ENCODE results near the gene HSPBAP1.
"Not testable (repeated sequence)": the region's sequence is repeated elsewhere in the genome, so short reads cannot be mapped to it uniquely, and the experiment has no call there.

Gene HSPBAP1

DNA sequence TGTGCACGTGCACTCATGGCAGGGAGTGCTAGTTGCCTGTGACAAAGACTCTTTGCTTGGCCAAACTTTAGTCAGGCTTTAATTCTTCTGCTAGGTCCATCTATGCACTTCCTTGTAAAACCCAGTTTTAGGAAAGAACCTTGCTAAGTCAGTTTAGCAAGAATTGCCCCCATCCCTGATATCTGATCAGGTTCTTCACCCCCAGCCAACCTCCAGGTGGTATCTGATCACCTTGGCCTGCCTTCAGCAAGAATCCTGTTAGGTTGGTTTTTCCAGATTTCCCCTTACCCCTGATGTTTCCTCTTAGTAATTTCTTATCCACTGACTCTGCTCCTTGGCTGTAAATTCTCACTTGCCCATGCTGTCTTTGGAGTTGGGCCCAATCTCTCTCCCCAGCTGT, 8.4 kb downstream of the HSPBAP1 start:
- no peak for DNase-seq (ENCODE audit: low read depth in 3 of 3)

DNA sequence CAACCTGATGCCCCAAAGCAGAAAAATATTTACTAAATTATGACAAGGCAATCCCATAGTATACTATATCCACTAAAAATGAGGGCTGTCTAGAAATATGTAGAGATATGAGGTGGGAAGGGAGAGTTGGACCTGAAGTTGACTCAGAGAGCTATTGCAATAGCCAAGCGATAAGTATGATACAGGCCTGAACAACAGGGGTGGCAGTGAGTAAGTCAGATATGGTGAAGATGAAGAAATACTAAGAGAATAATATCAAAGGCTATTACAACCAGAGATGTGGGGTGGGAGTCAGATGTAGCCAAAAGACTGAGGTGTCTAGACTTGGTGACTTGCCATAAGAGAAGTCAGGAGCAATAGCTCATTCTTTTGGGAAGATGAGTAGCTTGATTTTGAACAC, 9.2 kb downstream of the HSPBAP1 start:
- no peak for DNase-seq (ENCODE audit: low read depth in 3 of 3)

DNA sequence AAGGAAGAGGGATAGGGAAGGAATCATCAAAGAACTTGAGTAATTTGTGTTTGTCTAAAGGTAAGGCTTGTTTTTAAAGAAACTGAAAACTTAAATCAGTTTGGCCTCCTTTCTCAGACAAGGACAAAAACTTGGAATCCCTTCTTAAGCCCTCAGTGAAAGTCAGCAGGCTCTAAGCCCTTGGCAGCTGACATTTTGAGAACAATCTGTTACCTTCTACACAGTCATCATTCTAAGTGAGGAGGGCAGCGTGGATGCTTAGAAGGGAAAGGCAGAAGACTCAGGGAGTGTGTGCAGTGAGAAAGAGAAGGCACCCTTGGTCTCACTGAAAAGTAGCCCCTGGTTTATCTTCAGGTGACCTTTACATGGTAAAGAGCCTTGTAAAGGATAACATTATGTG, 10.8 kb downstream of the HSPBAP1 start:
- DNase-seq (ENCODE audit: low read depth in 3 of 3) = no peak

DNA sequence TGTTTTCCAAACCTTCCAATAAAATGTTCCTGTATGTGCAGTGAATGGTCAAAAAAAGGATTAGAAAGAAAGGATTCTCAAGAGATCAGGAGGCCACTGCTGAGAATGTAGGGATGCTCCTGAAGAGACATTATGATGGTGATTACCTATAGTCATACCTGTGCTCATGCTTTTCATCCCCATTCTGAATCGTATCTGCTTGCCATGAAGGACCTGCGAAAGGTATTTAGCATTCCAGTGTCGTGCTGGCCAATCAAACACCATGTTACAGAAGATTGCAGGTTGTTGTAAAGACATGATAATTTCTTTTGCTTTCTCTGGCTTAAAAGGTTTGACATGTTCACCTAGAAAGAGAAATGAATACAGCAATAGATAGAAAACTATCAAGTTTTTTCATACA, 16.1 kb downstream of the HSPBAP1 start:
- DNase-seq (ENCODE audit: low read depth in 3 of 3) = no peak

DNA sequence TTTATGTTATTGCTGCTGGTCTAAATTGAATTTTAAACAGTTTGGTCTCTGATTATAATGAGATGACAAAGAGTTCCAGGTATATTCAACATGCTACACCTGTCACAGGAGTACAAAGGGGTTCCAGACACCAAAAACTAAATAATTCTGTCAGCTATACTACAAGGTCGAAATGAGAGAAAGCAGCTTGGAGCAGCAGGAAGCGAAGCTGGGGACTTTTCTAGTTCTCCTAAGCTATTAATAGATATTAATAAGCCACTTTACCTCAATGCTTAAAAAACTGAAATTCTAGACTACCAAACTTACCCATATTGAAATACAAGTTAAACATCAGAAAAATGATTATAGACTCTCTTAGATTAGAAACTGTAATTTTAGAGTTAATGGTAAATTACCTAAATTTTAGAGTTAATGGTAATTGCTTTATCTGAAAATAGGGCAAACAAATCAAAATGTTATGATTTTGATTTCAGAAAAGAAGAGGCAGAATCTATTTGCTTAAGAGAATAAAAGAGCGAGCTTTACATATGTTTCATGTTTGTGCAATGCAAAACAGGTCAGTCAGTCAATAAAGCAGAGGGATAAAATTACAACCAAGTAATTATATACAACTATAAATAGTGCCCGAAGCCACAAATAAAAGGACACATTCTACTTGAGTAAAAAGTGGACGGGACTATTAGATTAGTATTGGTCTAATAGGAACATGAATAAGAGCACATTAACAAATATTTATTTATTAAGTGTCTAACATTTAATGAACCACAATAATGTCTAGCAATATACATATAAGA, 16.8 kb downstream of the HSPBAP1 start:
- no peak for DNase-seq (ENCODE audit: low read depth in 3 of 3)

DNA sequence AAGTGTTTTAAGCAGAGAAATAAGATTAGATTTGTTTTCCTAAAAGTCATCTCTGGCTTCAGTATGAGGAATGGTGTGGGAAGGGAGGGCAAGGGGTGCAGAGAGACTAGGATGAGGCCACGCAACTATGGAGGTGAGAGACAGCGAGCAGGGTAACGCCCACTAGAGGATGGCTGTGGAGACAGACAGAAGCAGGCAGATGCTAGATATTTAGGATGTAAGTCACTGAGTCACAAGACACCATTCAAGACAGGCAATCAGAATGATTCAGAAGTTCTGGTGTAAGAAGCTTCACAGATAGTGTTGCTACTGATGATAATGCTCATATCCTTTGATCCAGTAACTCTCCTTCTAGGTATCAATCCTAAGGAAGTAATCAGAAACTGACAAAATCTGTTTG, 19.1 kb downstream of the HSPBAP1 start:
- DNase-seq (ENCODE audit: low read depth in 3 of 3) = no peak

DNA sequence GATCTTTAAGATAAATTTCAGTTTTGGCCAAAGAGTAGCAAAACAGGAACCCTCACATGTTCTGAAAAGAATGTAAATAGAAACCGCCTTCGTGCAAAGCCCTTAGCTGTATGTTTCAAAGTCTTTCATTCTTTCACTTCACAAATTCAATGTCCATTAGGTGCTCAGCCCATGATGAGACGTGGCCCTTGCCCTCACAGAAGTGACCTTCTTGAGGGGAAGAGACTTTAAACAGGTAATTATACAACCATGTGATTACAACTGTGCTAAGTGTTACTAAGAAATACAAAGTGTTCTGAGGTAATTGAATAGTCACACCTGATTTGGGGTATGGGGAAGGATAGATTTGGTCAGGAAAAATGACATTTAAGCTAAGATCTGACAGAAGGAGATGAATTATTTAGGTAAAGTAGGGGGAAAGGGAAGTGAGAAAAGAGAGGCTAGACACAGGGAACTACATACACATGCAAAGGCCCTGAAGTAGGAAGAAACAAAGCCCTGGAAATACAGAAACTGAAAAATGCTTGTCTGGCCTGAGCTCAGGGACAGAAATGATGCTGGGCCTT, 19.6 kb downstream of the HSPBAP1 start:
- no peak for DNase-seq (ENCODE audit: low read depth in 3 of 3)

DNA sequence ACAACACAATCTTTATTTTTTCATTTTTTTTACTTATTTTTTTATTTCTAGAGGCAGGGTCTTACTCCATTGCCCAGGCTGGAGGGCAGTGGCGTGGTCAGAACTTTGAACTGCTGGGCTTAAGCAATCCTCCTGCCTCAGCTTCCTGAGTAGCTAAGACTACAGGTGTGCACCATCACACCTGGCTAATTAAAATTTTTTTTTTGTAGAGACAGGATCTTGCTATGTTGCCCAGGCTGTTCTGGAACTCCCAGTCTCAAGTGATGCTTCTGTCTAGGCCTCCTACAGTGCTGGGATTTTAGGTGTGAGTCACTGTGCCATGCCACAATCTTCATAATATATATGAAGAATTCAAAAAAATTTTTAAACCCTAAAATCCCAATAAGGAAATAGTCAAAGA, 20.8 kb downstream of the HSPBAP1 start:
- no peak for DNase-seq (ENCODE audit: low read depth in 3 of 3)

DNA sequence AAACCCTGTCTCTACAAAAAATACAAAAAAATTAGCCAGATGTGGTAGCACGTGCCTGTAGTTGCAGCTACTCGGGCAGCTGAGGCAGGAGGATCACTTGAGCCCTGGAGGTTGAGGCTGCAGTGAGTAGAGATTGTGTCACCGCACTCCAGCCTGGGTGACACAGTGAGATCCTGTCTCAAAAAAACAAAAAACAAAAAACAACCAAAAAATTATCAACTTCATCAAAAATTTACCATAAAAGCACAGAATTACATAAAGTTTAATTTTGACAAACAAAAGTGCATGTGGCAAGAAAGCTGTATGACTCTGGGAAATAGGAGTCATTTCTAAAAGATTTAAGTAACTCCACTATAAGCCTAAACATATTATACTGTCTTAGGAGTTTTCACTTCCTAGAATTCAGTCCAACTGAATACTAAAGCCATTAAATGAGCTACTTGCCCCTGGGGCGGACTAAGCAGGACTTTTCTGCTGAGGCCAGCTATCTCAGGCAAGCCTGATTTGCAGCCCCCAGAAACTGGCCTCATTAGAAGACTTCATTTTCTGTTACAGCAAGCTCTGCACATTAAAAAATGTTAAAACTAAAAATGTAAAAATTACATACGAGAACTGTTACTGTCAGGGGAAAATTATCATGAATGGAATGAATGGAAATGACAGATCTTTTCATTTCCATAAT, 23.0 kb downstream of the HSPBAP1 start:
- DNase-seq (ENCODE audit: low read depth in 3 of 3) = no peak

DNA sequence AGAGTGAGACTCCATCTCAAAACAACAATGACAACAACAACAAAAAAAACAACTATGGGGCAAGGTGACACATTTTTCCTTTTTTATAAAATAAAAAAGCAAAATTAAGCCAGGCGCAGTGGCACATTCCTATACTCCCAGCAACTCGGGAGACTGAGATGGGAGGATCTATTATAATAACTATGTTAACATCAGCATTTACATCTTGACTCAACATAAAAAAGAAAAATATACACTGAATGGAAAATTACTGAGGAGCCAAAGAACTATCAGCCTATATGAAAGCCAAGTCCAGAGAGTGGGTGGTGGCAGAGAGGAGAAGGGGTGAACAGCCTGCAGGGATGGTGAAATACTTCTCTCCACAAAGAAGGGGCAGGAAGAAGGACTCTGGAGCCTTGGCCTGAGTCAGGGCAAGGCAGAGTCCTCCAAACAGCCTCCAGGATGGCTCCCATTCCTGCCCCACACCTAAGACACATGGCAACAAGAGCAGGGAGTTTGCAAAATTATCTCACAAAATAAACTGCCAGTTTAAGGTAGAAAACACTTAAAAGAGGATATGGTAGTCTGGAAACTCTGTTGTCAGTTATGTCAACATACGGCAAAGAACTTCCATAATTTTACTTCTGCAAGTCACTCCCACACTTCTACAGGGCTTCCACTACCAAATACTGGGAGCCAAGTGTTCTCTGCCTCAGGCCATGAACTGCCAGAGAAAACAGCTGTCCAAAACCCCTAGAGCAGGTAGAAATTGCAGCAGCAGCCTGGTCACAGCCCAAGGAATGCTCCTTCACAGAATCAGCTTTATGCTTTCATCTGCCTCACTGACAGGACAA, 25.9 kb downstream of the HSPBAP1 start:
- no peak for DNase-seq (ENCODE audit: low read depth in 3 of 3)

DNA sequence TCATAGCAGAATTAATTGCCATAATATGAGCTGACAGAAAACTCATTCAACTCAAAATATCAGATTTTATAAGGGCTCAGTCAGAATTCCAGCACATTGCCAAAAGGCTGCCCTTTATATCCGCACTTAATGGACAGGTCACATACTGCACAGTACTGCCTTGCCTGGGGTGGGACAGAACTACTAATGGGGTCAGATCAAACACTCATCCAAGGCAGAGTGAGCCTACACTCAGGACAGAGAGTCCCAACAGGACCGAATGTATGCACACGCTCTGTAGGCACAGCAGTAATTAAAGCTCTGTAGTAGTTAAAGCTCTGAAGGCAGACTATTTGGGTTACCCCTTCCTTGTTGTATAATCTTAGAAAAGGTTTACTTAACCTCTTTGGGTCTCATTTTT, 27.2 kb downstream of the HSPBAP1 start:
- DNase-seq (ENCODE audit: low read depth in 3 of 3) = no peak

DNA sequence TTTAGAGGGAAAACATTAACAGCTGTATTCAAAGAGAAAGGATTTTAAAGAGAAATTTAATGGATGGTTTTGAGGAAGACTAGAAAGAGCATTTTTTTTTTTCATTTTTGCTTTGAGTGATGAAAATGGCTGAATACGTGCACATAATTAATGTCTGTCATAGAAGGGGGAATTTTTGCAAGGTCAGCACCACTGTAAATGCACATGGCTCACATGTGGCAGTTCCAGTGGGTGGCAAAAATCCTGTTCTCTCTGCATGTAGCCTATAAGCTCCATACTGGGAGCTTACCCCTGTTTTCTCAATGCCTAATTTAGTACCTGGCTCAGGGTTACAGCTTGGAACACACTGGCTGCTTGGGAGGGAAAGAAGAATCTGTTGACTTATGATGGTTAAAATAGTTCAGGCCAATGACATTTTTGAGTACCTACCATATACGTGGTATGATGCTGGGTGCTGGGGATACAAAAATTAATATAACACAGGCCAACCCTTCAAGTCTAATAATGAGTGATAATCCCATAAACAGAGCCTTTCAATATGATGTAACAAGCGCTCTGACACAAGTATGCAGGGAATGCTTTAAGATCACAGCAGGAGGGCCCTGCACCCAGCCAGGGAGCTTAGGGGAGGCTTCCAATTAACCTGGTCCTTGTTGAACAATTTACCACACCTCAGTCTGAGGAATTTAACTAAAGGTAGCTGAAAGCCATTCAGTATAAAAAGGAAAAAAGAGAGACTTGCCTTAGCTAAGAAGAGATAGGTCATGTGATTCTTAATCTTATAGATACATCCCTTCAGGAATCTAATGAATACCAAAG, 33.0 kb downstream of the HSPBAP1 start:
- no peak for DNase-seq (ENCODE audit: low read depth in 3 of 3)

DNA sequence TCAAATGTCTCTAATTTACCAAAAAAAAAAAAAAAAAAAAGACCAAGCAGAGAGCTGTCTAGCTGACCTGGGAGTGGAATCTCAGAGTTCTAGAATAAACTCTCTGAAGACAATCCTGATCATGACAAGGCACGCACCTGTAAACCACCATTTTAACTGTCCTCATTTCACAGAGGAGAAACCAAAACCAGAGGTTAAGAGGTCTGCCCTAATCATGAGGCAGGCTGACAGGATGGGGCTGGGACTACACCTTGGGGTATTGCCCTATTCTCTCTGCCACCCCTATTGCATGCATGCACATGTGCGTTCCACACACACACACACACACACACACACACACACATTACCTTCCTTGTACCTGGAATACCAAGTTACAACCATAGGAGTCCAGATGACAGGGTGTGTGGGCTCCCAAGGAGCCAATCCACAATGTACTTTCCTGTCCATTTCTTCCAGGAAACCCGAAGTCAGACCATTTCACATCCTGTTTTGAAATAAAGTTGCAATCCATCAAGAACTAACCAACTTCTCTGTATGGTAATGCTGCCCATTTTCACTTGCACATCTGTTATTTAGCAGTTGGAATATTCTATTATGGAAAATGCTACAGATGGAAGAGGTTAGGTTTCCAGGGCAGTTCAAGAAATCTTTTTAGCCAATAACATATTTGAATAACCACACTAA, 34.6 kb downstream of the HSPBAP1 start:
- DNase-seq (ENCODE audit: low read depth in 3 of 3) = no peak

DNA sequence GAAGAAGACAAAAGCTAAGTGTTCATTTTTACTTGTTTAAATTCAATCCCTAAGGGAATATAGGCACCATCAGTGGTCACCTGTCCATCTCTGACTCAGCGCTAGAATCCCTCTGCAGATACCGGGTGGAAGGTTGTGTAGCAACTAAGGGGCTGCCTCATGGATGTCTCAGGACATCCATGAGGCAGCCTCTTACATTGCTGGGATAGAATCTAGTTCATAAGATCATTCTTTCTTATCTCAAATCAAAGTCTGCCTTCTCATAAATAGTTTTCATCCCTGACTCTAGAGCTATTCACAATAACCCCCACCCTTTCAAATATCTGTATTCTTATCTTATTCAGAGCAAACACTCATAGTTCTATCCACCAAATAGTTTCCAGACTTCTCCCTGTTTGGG, 38.1 kb downstream of the HSPBAP1 start:
- no peak for DNase-seq (ENCODE audit: low read depth in 3 of 3)

DNA sequence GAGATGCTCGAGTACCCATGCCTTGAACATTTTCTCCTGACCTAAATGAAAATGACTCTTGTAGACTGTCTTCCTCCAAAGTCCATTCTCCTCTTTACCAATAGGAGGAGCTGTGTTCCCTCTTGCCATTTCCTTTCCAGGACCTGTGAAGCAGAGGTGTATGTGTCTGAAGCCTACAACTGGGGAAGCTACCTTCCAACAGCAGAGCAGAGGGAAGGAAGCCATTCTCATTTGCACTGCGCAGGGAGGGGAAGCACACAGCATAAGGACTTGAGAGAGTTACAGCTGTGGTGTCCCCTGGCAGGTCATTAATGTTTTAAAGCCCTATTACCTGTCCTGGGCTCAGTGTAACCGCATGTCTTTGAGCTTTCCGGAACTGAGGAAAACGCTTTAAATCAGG, 38.7 kb downstream of the HSPBAP1 start:
- peak in 1 of 3 experiments; percentile 2 for DNase-seq (ENCODE audit: low read depth in 3 of 3)

DNA sequence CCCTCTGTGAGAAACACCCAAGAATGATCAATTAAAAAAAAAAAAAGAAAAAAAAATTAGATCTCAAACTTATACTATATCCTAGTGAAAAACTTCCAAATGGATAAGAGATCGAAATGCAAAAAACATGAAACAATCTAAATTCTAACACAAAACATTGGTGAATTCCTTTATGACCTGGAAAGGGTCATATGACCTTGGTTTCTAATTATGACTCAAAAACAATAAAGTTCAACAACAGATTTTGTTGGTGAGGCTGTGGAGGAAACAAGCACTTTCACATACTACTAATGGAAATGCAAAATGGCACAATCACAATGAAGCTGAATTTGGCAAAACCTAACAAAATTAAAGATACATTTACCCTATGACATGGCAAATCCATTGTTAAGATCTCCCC, 45.3 kb downstream of the HSPBAP1 start:
- DNase-seq (ENCODE audit: low read depth in 3 of 3) = no peak

DNA sequence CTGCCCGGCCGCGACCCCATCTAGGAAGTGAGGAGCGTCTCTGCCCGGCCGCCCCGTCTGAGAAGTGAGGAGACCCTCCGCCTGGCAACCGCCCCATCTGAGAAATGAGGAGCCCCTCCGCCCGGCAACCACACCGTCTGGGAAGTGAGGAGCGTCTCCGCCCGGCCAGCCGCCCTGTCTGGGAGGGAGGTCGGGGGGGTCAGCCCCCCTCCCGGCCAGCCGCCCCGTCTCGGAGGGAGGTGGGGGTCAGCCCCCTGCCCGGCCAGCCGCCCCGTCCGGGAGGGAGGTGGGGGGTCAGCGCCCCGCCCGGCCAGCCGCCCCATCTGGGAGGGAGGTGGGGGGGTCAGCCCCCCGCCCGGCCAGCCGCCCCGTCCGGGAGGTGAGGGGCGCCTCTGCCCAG, 46.3 kb downstream of the HSPBAP1 start:
- not testable (repeated sequence) for DNase-seq (ENCODE audit: low read depth in 3 of 3)

DNA sequence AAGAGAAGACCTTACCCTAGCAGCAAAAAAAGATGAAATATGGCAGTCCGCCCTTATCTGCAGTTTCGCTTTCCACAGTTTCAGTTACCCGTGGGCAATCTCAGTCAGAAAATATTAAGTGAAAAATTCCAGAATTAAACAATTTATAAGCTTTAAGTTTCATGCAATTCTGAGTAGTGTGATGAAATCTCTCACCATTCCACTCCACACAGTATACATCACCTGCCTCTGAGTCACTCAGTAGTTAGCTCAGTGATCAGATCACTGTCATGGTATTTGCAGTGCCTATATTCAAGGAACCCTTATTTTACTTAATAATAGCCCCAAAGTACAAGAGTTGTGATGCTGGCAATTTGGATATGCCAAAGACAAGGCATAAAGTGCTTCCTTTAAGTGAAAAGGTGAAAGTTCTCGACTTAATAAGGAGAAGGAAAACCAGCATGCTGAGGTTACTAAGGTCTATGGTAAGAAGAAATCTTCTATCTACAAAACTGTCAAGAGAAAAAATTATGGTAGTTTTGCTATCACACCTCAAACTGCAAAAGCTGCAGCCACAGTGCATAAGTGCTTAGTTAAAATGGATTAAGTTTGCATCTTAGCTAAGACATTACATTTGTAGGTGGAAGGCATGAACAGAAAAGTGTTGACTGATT, 48.1 kb downstream of the HSPBAP1 start:
- DNase-seq (ENCODE audit: low read depth in 3 of 3) = no peak

DNA sequence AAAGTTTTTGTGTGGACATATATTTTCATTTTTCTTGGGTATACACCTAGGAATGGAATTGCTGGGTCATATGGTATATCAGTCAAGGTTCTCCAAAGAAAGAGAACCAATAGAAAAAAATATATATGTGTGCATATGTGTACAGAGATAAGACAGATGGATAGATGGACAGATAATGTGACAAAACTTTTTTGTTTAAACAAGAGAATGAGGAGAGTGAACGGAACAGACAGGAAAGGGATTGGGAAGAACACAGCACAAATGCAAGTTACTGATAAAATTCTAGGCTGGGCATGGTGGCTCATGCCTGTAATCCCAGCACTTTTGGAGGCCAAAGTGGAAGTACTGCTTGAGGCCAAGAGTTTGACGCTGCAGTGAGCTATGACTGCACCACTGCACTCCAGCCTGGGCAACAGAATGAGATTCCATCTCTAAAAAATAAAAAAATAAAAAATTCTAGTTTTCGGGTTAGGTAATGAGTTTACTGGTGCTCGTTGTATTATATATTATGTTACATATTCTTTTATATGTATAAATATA, 50.0 kb downstream of the HSPBAP1 start:
- no peak for DNase-seq (ENCODE audit: low read depth in 3 of 3)

DNA sequence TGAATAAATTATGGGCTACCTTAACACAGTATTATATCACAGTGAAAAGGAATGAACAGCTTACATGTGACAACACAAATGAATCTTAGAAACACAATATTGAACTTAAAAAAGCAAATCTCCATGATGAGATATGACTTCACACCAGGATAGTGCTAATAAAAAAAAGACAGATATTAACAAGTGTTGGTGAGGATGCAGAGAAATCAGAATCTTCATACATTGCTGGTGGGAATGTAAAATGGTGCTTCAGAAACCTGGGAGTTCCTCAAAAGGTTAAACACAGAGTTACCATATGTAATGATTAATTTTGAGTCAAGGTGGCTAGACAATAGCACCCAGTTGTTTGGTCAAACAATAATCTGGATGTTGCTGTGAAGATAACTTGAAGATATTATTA, 51.4 kb downstream of the HSPBAP1 start:
- no peak for DNase-seq (ENCODE audit: low read depth in 3 of 3)
